Coronary artery (tissue), 2 donors: Measurements from ENCODE around the gene RBM19.

Source experiments
- DNase-seq: peaks from one replicate; pipeline ENCODE4 v3.0.0-alpha.2; 2017; ENCODE audit warnings: low spot score
- H3K27ac ChIP-seq, 2 donors: fragments of 200-600 bp; sonication (generic); one replicate each; pipeline ENCODE4 v1.5.1; 2016 to 2019
- H3K4me3 ChIP-seq: fragments of 200-600 bp; sonication (generic); 2 replicates; pipeline ENCODE4 v1.5.1; 2016; ENCODE audit warnings: mild to moderate bottlenecking, moderate library complexity
- CTCF ChIP-seq: fragments of 200-600 bp; sonication (generic); IDR thresholded peaks from one replicate; pipeline ENCODE4 v1.5.1; 2019; ENCODE audit warnings: antibody characterized with exemption

Gene RBM19

DNA sequence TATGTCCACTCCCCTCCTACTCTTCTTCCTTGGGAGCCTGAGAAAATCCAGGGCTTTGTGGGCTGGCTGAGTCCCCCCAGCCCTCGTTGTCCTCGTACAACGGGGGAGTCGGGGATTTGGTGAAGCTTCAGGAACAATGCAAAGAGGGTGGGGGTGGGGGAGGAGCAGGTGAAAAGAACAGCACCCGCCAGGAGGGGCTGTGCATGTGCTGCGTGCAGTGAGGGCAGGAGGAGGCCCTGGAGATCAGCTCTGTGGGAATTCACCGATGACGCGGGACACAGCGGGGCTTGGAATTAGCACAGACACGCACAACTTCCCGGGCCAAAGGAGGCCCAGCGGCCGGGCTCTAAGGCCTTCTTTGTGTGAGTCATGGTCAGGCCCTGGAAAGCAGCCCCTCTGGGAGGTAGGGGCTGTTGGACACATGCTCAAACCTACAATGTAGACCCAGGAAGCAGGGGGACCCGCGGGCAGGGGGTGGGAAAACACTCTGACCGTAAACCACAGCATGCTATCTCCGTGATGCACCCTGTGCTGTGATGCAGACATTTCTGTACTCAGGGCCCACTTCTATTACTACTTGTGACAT lies 32.8 kb downstream of the RBM19 start:
- DNase-seq = no peak
- H3K27ac ChIP-seq = no peak overlapping the region
- TF ChIP-seq CTCF = no peak

DNA sequence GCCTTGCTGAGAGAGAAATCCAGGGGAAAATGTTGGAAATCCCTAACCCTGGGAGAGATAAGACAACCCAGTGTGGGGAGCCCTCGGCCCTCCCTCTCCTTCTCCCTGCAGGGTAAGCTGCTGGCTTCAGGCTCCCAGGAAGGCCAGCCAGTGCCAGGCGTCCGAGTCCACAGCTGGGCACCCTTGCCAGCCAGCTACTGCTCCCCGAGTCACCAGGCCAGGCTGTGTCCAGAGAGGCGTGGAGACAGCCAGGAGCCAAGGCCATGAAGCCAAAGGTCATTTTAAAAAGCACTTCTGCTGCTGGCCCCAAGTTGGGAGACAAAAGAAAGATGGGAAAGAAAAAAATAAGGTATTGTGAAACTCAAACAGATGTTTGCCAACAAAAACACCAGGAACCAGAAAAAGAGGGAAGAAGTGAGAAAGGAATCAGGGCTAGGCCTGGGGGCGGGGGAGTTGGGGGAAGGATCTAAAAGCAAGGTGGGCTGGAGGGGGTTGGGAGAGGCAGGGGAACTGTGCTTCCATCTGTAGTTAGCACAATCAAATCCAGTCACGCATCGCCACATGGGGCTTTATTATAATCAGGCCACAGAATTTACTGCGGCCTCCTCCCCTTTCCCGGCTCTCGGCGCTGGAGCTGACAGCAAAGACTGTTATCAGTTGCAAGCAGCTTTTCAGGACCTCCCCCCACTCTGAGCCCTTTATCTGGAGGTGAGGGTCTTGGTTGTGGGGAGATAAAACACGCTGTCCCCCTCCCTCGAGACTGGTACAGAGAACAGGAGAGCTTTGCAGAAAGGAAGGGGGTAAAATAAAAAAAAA lies 33.5 kb downstream of the RBM19 start:
- Histone ChIP-seq H3K4me3 (no peak overlapping the region), H3K27ac (no peak overlapping the region)
- no peak for TF ChIP-seq CTCF
- DNase-seq = no peak

More for the DNA sequence above, 32.8 kb downstream of the RBM19 start:
- H3K4me3 ChIP-seq = no peak overlapping the region

GRCh38 chr12:113931517-113931916 lies 34.6 kb downstream of the RBM19 start:
- no peak overlapping the region for H3K27ac ChIP-seq
- DNase-seq = no peak
- no peak overlapping the region for H3K4me3 ChIP-seq
- no peak for TF ChIP-seq CTCF

DNA sequence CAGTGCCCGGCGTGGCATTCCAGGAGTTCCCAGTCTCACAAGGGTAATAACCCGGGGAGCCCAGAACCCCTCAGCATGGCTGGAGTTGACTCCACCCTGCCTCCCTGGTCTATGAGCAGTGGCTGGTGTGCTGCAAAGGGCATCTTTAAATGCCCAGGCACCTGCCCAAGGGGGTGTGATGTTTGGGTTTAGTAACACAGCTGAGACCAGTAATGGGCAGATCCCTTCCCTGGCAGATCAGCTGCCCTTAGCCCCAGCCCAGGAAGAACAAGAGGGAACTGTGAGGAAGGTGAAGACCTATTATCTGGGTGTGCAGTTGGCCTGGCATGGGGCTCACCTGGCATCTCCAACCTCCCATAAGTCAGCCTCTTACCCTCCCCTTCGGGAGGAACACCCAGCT lies 35.9 kb downstream of the RBM19 start:
- H3K27ac ChIP-seq = no peak overlapping the region
- TF ChIP-seq CTCF = no peak
- no peak for DNase-seq
- no peak overlapping the region for H3K4me3 ChIP-seq

DNA sequence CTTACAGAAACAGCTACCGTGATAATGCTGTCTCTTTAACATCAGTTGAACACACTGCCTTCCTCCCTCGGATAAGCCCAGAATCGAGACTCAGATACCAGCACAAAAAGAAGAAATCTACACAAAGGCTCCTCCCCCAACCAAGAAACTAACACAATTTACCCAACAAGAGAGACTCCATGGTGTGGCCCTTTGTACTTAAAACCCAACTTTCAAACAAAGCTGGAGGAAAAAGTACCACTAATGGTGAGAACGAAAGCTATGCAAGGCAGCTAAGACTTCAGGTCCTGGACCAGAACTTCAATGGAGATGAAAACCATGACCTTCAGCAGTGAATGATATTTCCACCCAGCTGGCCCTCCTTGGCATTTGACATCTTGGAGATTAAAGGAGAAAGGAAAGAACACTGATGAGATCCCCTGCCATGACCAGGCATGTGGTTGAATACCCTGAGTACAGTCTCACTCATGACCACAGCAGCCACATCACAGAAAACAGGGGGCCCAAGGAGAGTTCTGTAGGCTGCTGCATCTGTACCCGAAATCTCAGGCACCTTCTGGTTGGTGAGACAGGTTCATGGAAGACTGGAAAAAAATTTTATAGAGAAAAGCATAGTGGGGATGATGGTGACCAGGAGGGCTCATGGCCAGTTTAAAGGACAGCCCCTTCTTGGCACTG lies 36.7 kb downstream of the RBM19 start:
- Histone ChIP-seq H3K4me3 (no peak overlapping the region), H3K27ac (no peak overlapping the region)
- TF ChIP-seq CTCF = no peak
- no peak for DNase-seq

DNA sequence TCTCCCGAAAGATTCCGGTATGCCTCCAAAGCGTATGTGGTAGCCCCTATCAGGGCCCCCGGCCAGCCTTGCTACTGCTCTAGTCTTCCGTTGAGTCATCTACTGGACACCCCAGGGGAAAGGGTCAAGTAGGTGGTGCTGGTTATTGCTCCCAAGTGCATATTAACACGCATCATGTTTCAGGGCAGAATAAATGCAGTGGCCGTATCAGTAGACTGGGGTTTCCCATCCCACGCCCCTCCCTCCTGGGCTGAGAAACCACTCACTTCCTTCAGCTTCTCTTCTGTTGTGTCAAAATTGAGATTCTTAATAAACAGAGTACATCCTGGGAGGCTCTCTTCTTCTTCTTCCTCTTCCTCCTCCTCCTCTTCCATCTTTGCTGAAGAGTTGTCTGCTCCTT lies 39.3 kb downstream of the RBM19 start:
- Histone ChIP-seq H3K4me3 (no peak overlapping the region), H3K27ac (no peak overlapping the region)
- no peak for TF ChIP-seq CTCF
- DNase-seq = no peak
